AML-193 (cell line): Measurements from ENCODE around the gene UNG.
"Not testable (repeated sequence)": the region's sequence is repeated elsewhere in the genome, so short reads cannot be mapped to it uniquely, and the experiment has no call there.

Experiments
- DNase-seq, 2 experiments: peaks; one replicate each; lab custom pipeline; 2025; lab: John Stamatoyannopoulos, UW

UNG gene

DNA sequence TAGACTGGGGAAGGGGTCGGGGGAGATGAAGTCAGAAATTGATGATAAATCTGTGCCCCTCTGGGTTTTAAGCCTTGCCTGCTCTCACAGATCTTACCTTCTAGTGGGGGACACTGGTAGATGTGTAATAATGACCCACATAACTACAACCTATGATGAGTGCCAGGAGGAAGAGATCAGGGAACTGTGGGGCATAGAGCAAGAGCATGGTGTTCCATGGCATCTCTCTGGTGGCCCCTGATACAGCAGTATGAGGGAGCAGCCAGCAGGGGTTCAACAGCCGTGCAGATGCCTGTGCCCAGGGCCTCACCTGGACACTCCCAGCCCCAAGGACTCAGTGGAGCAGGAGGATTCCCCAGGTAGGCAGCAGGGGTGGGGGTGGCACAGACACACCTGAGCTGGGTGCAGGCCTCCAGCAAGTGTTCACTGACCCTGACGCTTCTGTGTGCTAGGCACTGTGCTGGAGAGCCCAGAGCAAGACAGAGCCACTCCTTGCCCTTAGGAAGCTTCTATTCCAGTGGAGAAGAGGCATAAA, 24.0 kb downstream of the UNG start:
- no peak for DNase-seq

- no peak for DNase-seq
Observed at GRCh38 chr12:109124878-109125648, 27.7 kb downstream of the UNG start.

DNA sequence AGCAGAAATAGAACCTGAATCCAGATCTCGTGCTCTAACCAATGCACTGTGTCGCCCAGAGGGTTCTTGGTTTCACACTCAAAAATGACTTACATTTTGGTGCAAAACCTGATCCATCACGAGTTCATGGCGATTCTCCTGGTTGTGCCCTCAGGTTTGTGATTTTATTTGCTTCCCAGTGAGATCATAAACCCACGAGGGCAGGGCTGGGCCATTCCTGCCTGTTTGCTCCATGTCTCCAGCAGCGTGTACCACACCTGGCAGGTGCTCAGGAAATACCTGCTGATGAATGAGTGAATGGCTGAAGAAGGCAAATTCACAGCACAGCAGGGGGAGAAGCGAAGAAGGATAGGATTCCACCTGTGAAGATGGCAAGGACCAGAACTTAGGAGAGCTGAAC, 28.4 kb downstream of the UNG start:
- no peak for DNase-seq

DNA sequence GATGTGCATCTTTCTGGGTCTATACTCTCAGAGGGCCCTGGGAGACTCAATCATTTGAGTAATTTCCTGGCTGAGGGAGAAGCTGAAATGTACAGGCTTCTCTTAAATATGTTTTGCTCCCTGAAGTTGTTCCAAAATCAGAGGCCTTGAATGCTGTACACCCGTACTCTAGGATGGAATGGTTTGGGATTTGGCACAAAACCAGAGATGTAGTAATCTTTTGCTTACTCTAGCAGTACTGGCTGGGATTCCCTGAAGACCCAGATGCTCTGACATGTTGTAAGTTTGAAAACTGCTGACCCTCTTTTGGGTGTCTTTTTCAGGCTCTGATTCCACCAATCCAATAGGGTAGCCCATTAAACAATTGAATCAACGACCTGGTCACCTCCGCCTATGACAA, 29.4 kb downstream of the UNG start:
- no peak for DNase-seq

DNA sequence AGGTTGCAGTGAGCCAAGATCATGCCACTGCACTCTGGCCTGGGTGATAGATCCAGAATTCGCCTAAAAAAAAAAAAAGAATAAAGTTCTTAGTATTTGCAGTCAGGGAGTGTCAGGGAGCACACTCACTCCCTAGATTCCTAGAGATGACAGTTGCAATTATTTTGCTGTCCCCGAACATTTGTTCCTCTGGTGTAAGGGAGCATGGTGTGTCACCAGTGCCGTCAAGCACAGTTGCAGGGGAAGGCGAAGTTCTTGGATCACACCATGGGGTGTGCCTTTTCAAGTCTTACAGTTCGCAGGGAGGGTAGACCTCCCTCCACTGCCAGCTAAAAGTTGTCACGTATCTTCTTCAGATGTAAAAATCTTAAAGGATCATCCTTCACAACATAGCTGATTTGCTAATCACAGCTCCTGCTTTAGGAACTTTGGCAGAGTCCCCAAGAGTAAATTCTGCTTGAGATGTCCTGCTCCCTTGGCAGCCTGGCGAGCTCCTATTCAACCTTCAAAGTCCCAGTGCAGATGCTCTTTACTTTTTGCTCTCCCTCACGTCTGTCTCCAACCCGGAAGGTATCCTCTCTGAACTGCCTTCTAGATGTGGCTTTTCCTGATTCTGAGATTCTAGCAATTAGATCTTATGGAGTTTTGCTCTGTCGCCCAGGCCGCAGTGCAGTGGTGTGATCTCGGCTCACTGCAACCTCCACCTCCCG, 30.3 kb downstream of the UNG start:
- no peak for DNase-seq

DNA sequence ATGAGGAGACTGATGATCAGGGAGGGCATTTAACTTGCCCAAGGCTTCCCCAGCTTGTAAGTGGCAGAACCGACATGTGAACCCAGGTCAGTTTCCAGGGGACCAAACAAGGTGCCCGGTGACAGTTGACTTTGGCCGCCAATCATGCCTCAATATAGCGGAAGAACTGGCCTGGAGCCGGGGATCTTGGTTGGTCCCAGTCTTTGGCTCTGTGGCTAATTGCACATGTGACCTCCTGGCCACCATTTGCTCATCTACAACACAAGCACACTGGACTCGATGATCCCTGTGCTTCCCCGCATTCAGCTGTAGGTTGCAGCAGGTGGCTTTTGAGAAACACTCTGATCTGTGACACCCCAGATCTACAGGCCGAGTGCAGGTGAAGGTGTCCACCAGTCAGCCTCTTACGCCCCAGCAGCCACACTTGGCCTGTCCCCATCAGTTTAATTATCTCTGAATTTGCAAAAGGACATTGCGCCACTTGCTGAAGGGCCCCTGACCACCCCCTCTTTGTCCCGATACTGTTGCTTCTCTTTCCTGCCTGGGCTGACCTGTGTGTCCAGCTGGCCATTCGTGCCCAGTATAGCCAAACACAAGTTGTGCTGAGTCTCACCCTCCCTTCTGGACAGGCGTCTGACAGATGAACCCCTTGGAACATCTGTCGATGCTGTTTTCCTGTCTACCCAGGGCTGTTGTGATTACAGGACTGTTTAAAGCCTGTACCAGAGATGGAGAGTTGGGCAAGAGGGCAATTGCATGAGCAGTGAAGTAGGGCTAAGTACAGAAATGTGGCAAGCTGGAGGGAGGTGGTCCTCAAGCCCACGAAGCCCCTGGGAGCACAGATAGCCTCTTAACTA, 33.1 kb downstream of the UNG start:
- no peak for DNase-seq

DNA sequence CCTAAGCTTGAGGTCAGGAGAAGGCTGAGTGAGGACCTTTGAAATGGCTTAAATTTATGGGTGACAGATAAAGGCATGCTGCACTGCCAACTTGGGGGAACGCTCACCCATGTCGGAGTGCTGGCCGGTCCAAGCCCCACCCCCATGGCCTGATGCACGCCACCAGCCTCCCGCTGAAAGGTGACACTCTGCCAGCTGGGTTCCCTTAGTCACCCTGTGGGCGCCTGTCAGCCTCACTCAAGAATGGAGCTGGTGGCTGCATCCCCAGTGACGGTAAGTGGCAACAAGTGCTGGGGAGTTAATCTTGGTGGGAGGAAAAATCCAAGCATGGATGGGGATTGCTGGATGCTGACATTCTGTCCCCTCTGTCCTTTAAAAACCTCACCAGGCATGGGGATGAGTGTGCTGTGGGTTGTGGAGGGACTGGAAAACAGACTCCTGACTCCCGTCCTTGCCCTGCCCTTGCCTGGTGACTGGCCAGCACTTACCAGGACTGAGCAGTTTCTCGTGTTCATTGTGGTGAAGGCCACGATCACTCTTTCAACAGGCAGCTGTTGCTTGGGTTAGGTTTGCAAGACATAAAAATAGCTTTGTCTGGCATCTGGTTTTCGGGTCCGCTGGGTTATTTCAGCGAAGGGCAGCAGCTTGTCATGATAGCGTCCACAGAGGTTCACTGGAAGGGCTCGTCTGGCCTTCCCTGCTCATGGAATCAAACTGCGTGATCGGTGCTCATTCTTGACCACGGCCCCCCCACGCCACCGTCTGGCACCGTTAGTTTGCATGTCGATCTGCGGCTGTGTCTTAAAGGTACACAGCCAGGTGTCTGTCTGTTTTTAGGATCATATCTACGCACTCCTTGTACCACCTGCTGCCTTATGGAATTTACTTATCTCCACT, 34.0 kb downstream of the UNG start:
- DNase-seq = no peak

DNA sequence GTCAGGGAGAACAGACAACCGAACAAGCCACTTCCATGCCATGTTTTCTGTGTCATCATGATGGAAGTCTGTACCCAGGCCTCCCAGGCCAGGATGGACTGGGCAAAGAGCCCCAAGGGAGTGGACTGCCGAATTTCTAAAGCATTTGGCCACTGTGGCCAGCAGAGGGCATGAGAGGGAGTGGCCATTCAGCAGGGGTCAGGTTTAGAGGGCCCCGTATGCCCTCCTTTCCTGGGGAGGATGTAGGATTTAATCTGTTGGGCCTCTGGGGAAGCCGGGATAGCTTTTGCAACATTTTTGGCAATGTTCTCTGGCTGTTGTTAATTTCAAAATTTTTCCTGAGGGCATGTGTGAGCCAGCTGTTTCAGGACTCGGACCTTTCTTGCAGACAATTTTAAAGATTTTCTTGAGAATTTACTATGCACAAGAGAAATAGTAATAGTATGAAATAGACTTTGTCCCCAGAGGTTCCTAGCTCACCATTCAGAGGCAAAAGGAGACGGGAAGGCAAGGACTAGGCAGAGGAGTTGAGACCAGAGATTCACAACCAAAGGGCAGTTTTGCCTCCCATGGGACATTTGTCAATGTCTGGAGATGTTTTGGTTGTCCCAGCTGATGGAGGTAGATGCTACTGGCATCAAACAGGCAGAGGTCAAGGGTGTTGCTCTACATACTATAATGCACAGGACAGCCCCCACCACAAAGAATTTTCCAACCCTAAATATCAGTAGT, 37.0 kb downstream of the UNG start:
- no peak for DNase-seq

- DNase-seq = no peak
Observed at GRCh38 chr12:109137055-109137454, 39.7 kb downstream of the UNG start.

GRCh38 chr12:109139360-109139759, 42.0 kb downstream of the UNG start:
- no peak for DNase-seq

DNA sequence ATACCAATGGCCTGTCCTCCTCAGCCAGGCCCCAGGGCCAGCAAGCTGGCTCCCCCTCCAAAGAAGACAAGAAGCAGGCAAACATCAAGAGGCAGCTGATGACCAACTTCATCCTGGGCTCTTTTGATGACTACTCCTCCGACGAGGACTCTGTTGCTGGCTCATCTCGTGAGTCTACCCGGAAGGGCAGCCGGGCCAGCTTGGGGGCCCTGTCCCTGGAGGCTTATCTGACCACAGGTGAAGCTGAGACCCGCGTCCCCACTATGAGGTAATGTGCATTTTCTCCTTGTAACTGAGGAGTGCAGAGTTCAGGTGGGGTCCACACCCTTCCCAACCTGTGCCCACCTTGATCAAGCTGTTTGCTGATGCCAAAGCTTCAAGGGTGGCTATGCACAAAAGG, 42.4 kb downstream of the UNG start:
- no peak for DNase-seq

GRCh38 chr12:109140560-109140959, 43.2 kb downstream of the UNG start:
- DNase-seq = no peak

DNA sequence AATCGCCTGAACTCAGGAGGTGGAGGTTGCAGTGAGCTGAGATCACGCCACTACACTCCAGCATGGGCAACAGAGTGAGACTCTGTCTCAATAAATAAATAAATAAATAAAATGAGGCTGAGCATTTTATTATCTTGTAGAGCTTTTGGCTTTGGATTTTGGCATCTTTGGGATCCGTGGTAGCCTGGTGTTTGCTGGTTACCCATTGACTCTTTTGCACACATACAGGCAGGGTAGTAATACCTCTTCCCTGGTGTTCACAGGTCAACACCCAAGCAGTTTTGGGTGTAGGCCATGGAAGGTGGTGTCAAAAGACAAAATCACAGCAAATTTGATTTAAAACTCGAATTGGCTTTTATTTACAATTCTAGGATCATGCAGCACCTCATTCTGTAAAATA, 46.8 kb downstream of the UNG start:
- DNase-seq = no peak

DNA sequence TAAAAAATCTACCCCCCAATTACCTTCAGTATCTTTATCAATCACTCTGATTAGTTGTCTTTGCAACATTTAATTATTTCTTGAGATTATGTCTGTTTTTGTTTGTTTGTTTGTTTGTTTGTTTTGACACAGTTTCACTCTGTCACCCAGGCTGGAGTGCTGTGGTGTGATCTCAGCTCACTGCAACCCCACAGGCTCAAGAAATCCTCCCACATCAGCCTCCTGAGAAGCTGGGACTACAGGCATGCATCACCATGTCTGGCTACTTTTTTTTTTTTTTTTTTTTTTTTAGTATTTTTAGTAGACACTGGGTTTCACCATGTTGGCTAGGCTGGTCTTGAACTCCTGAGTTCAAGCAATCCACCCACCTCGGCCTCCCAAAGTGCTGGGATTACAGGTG, 49.7 kb downstream of the UNG start:
- not testable (repeated sequence) for DNase-seq

GRCh38 chr12:109147954-109148353, 50.6 kb downstream of the UNG start:
- DNase-seq = no peak

GRCh38 chr12:109150124-109150640, 52.8 kb downstream of the UNG start:
- DNase-seq = no peak

GRCh38 chr12:109151457-109151856, 54.1 kb downstream of the UNG start:
- no peak for DNase-seq

DNA sequence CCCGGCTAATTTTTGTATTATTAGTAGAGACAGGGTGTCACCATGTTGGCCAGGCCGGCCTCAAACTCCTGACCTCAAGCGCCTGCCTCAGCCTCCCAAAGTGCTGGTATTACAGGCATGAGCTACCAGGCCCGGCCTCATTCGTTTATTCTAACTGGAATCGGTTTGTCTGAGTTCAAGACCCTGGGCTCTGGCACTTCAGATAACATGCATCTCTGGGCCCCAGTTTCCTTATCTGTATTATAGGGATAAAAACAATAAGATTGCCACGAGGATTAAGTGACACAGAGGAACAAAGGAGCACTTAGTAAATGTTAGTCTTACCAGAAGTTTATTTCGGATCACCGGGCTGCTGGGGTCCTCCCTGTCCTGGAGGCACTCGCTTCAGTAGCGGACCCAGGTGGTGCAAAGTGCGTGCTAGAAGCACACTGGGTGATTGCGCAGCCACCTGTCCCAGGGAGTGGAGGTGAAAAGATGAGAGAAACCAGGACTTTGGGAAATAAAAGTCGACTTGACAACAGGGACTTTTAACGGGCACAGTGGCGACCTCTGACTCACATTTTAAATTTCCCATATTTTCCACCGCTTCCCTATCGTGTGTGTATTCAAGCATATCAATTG, 56.5 kb downstream of the UNG start:
- no peak for DNase-seq

DNA sequence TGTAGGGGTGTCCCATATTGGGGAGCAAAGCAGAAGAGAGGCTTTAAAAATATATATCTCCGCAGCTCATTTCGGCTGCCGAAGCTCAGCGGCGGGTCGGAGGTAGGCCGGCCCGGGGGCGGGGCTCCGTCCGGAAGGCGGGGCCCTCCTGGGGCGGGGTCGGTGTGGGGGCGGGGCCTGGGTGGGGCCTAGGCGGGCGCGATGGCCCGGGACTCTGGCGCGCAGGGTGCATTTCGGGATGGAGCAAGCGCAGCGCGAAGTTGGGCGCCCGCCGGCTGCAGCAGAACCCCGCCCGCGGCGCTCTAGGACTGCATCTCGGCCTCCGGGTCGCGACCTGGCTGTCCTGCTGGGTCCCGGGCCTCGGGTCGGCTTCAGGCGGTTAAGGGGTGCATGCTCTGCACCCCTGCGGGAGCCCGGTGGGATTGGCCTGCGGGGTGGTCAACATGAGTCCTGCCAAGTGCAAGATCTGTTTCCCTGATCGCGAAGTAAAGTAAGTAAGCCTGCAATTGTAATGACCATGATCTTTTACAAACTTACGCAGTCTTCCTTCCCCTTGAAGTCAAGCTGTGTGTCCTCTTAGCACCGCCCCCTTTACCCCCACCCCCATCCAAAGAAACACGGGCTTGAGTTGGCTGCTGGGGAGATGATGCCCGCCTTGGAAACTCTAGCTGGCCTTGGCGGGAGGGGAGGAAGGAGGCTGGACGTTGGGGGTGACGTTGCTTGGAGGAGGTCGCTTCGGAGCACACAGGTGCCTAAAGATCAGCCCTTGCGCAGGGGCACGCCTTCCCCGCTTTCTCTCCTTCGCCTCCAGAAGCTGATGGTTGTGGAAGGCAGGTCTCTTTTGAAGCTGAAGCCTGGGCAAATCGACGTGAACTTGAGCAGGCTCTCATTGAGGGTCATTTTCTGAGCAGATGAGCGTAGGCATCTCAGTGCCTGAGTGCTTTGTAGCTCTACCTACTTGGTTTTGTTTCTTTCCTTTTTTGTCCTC, 57.3 kb downstream of the UNG start:
- DNase-seq = no peak
